Measurements from ENCODE around the gene PLEKHH1.

- no peak for TF ChIP-seq CTCF (IDR thresholded peaks at IDR 0.05; ENCODE audit: low read depth, low read length)
- no peak for TF ChIP-seq EZH2phosphoT487 (IDR thresholded peaks at IDR 0.05; ENCODE audit: low read depth)
Observed at GRCh38 chr14:67514203-67514607, 18.9 kb upstream of the PLEKHH1 start.
